K562 (cell line): ENCODE data around the gene DACT3. TPM values are rescaled to one million over a fixed set of nuclear protein-coding genes. Genes with fewer than 3 reads are reported as not detected.

Source experiments
- CCNT2 ChIP-seq: IDR thresholded peaks from 2 replicates; pipeline ENCODE4 v1.6.1; 2011; ENCODE audit warnings: borderline replicate concordance, low read depth, mild to moderate bottlenecking, moderate library complexity, mixed read lengths, low read length; ENCODE audit not compliant: insufficient read length; ENCODE audit errors: extremely low read depth
- GATAD2A ChIP-seq: fragments of 450-650 bp; IDR thresholded peaks from 2 replicates; pipeline ENCODE4 v1.6.1; 2017
- MEF2A ChIP-seq: IDR thresholded peaks from 2 replicates; pipeline ENCODE4 v1.6.1; 2011; ENCODE audit warnings: low read depth, mild to moderate bottlenecking, low read length, moderate library complexity; ENCODE audit not compliant: control insufficient read depth
- NFIC ChIP-seq: fragments of 450-650 bp; IDR thresholded peaks from 2 replicates; pipeline ENCODE4 v1.6.1; 2017; ENCODE audit warnings: mild to moderate bottlenecking, inconsistent platforms
- PHF21A ChIP-seq: fragments of 450-650 bp; IDR thresholded peaks from 2 replicates; pipeline ENCODE4 v1.6.1; 2017; ENCODE audit warnings: low read depth, borderline replicate concordance
- SRF ChIP-seq, 2 experiments: fragments of 250-450, 450-650 bp in 1 of 2; sonication (Bioruptor Pico) in 1 of 2; sonication (generic) in 1 of 2; formaldehyde crosslinking; IDR thresholded peaks; 2 replicates each; pipeline versions ENCODE4 v1.5.0 to v1.5.1; 2020 to 2022; ENCODE audit warnings: mild to moderate bottlenecking in 1 of 2, missing genetic modification reagents in 1 of 2
- WHSC1 ChIP-seq: IDR thresholded peaks from one replicate; pipeline ENCODE4 v1.6.1; 2012; ENCODE audit warnings: low read length, control low read depth, inconsistent platforms
- ZBED1 ChIP-seq: IDR thresholded peaks from 2 replicates; pipeline ENCODE4 v1.6.1; 2014
- polyA plus RNA-seq, 8 experiments: library from polyadenylated mRNA; depleted of rRNA in 4 of 8; stranded (reverse) in 5 of 8; unstranded in 3 of 8; fragments of >200 nt; fragmentation: Nextera tagmentation in 2 of 8; fragmentation: Illumina TruSeq in 1 of 8; extraction: Ambion mirVana in 2 of 8; extraction: Trizol in 1 of 8; gene quantifications; 2 replicates each; pipeline versions ENCODE4 v1.2.1 to v1.2.3, GENCODE V29; 2011 to 2014; ENCODE audit warnings: inconsistent platforms in 1 of 8, missing spikeins in 1 of 8
- total RNA-seq, 7 experiments: library from RNA; depleted of rRNA in 6 of 7; stranded (reverse); fragments of >200 nt in 6 of 7; fragmentation: Illumina TruSeq in 2 of 7; extraction: Trizol in 2 of 7; gene quantifications; 2 replicates each; pipeline versions ENCODE4 v1.2.1 to v1.2.3, GENCODE V29; 2011 to 2021; ENCODE audit warnings: low replicate concordance in 1 of 7
- TF ChIP-seq, protein P1 (sequence below): fragments of 150-350 bp; IDR thresholded peaks from 2 replicates; pipeline ENCODE4 v1.6.1; 2014; ENCODE audit warnings: low read depth, mild to moderate bottlenecking, low read length, borderline replicate concordance
- TF ChIP-seq, protein P2 (sequence below): fragments of 250-450 bp; sonication (Bioruptor Pico); IDR thresholded peaks from 2 replicates; pipeline ENCODE4 v1.5.0; 2021; ENCODE audit warnings: mild to moderate bottlenecking, borderline replicate concordance
- TF ChIP-seq, protein P3 (sequence below): fragments of 450-650 bp; formaldehyde crosslinking; IDR thresholded peaks from 2 replicates; pipeline ENCODE4 v1.4.0; 2020; ENCODE audit warnings: mild to moderate bottlenecking, moderate library complexity
- TF ChIP-seq, protein P4 (sequence below): fragments of 450-650 bp; IDR thresholded peaks from 2 replicates; pipeline ENCODE4 v1.6.1; 2016; ENCODE audit warnings: mild to moderate bottlenecking
- TF ChIP-seq, protein P5 (sequence below): fragments of 450-650 bp; IDR thresholded peaks from 2 replicates; pipeline ENCODE4 v1.6.1; 2016
- TF ChIP-seq, protein P6 (sequence below): sonication (generic); formaldehyde crosslinking; IDR thresholded peaks from 2 replicates; pipeline ENCODE4 v1.8.1; 2022; ENCODE audit warnings: missing genetic modification reagents

Gene DACT3
- total and polyA plus RNA-seq, 9 of the 15 experiments (the other 6 are each of a cell fraction or from before 2014, with no cell fraction given): 0.67 to 6.5 (median 3.5) TPM

DNA sequence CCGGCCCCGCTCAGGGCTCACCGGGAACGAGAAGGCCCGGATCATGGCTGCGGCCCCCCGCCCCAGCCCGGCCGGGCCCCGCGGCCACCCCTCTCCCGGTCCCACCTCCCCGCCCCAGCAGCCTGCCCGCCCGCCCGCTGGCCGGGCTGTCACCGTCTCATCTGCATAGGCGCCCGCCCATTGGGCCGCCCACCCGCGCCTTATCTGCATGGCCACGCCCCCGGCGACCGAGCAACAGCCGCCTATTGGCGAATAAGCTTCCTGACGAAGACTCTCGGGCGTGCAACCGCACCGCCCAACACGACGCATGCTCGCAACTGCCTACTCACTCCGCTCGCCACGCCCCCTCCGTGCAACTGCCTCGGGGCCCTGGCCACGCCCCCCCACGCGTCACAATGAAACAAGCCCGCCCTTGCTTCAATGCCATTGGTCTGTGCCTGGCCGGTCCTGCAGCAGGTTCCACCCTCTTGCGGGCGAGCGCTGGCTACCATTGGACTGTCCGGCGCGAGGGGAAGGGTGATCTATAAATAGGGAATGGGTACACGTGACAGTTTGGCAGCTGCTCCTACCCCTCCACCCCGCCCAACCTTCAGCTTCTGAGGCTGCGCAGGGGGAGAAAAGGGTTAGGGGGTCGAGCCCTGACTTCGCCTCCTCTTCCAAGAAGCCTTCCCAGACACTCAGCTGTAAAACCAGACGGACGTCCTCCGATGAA lies at the start of gene DACT3 (continued):
- TF ChIP-seq, protein P1, sequence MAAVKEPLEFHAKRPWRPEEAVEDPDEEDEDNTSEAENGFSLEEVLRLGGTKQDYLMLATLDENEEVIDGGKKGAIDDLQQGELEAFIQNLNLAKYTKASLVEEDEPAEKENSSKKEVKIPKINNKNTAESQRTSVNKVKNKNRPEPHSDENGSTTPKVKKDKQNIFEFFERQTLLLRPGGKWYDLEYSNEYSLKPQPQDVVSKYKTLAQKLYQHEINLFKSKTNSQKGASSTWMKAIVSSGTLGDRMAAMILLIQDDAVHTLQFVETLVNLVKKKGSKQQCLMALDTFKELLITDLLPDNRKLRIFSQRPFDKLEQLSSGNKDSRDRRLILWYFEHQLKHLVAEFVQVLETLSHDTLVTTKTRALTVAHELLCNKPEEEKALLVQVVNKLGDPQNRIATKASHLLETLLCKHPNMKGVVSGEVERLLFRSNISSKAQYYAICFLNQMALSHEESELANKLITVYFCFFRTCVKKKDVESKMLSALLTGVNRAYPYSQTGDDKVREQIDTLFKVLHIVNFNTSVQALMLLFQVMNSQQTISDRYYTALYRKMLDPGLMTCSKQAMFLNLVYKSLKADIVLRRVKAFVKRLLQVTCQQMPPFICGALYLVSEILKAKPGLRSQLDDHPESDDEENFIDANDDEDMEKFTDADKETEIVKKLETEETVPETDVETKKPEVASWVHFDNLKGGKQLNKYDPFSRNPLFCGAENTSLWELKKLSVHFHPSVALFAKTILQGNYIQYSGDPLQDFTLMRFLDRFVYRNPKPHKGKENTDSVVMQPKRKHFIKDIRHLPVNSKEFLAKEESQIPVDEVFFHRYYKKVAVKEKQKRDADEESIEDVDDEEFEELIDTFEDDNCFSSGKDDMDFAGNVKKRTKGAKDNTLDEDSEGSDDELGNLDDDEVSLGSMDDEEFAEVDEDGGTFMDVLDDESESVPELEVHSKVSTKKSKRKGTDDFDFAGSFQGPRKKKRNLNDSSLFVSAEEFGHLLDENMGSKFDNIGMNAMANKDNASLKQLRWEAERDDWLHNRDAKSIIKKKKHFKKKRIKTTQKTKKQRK: 0 out of 2 replicates have a peak, but pooled peaks have one; percentile 55
- TF ChIP-seq GATAD2A (no peak), CCNT2 (peak; percentile 74), WHSC1 (no peak), SRF (CRISPR knock-in tag; IDR thresholded peaks at IDR 0.05) (peak in 1 of 2 experiments; percentile 74; a peak in 2 of 4 replicates), PHF21A (no peak), NFIC (peak; percentile 64), MEF2A (peak; percentile 81), ZBED1 (no peak)
- TF ChIP-seq, protein P2, sequence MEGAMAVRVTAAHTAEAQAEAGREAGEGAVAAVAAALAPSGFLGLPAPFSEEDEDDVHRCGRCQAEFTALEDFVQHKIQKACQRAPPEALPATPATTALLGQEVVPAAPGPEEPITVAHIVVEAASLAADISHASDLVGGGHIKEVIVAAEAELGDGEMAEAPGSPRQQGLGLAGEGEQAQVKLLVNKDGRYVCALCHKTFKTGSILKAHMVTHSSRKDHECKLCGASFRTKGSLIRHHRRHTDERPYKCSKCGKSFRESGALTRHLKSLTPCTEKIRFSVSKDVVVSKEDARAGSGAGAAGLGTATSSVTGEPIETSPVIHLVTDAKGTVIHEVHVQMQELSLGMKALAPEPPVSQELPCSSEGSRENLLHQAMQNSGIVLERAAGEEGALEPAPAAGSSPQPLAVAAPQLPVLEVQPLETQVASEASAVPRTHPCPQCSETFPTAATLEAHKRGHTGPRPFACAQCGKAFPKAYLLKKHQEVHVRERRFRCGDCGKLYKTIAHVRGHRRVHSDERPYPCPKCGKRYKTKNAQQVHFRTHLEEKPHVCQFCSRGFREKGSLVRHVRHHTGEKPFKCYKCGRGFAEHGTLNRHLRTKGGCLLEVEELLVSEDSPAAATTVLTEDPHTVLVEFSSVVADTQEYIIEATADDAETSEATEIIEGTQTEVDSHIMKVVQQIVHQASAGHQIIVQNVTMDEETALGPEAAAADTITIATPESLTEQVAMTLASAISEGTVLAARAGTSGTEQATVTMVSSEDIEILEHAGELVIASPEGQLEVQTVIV (CRISPR knock-in tag): no peak
- TF ChIP-seq, protein P3, sequence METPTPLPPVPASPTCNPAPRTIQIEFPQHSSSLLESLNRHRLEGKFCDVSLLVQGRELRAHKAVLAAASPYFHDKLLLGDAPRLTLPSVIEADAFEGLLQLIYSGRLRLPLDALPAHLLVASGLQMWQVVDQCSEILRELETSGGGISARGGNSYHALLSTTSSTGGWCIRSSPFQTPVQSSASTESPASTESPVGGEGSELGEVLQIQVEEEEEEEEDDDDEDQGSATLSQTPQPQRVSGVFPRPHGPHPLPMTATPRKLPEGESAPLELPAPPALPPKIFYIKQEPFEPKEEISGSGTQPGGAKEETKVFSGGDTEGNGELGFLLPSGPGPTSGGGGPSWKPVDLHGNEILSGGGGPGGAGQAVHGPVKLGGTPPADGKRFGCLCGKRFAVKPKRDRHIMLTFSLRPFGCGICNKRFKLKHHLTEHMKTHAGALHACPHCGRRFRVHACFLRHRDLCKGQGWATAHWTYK: no peak
- TF ChIP-seq, protein P4, sequence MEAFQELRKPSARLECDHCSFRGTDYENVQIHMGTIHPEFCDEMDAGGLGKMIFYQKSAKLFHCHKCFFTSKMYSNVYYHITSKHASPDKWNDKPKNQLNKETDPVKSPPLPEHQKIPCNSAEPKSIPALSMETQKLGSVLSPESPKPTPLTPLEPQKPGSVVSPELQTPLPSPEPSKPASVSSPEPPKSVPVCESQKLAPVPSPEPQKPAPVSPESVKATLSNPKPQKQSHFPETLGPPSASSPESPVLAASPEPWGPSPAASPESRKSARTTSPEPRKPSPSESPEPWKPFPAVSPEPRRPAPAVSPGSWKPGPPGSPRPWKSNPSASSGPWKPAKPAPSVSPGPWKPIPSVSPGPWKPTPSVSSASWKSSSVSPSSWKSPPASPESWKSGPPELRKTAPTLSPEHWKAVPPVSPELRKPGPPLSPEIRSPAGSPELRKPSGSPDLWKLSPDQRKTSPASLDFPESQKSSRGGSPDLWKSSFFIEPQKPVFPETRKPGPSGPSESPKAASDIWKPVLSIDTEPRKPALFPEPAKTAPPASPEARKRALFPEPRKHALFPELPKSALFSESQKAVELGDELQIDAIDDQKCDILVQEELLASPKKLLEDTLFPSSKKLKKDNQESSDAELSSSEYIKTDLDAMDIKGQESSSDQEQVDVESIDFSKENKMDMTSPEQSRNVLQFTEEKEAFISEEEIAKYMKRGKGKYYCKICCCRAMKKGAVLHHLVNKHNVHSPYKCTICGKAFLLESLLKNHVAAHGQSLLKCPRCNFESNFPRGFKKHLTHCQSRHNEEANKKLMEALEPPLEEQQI: no peak
- TF ChIP-seq, protein P5, sequence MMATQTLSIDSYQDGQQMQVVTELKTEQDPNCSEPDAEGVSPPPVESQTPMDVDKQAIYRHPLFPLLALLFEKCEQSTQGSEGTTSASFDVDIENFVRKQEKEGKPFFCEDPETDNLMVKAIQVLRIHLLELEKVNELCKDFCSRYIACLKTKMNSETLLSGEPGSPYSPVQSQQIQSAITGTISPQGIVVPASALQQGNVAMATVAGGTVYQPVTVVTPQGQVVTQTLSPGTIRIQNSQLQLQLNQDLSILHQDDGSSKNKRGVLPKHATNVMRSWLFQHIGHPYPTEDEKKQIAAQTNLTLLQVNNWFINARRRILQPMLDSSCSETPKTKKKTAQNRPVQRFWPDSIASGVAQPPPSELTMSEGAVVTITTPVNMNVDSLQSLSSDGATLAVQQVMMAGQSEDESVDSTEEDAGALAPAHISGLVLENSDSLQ: peak; percentile 88
- TF ChIP-seq, protein P6, sequence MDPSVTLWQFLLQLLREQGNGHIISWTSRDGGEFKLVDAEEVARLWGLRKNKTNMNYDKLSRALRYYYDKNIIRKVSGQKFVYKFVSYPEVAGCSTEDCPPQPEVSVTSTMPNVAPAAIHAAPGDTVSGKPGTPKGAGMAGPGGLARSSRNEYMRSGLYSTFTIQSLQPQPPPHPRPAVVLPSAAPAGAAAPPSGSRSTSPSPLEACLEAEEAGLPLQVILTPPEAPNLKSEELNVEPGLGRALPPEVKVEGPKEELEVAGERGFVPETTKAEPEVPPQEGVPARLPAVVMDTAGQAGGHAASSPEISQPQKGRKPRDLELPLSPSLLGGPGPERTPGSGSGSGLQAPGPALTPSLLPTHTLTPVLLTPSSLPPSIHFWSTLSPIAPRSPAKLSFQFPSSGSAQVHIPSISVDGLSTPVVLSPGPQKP (CRISPR knock-in tag): no peak
